Gastroesophageal sphincter (tissue), 4 donors: ENCODE measurements around the gene KBTBD8. TPM values are rescaled to one million over a fixed set of nuclear protein-coding genes. Genes with fewer than 3 reads are reported as not detected.

Source experiments
- ATAC-seq: fragments of 150-250 bp; one replicate; pipeline ENCODE4 v1.9.1; 2016; ENCODE audit warnings: mild to moderate bottlenecking, moderate library complexity
- H3K27ac ChIP-seq, 4 donors: fragments of 200-600 bp; sonication (generic) in 3 of 4; 1 replicate in 3 of 4; 2 replicates in 1 of 4; pipeline ENCODE4 v1.5.1; 2016 to 2019
- H3K27me3 ChIP-seq: fragments of 200-600 bp; sonication (generic); one replicate; pipeline ENCODE4 v1.5.1; 2019
- H3K36me3 ChIP-seq, 2 donors: fragments of 200-600 bp; sonication (generic); one replicate each; pipeline ENCODE4 v1.5.1; 2019; ENCODE audit warnings: control low read depth in 1 of 2
- H3K4me1 ChIP-seq, 3 donors: fragments of 200-600 bp; sonication (generic); 1 replicate in 2 of 3; 2 replicates in 1 of 3; pipeline ENCODE4 v1.5.1; 2016 to 2019; ENCODE audit warnings: control low read depth in 2 of 3
- H3K4me3 ChIP-seq, 2 donors: fragments of 200-600 bp; sonication (generic); one replicate each; pipeline ENCODE4 v1.5.1; 2019; ENCODE audit warnings: mild to moderate bottlenecking in 1 of 2, moderate library complexity in 1 of 2
- H3K9me3 ChIP-seq, 3 donors: fragments of 200-600 bp; sonication (generic); one replicate each; pipeline ENCODE4 v1.5.1; 2017 to 2019; ENCODE audit warnings: control low read depth in 2 of 3
- EP300 ChIP-seq: sonication (generic); formaldehyde crosslinking; IDR thresholded peaks from one replicate; pipeline ENCODE4 v1.6.1; 2017; ENCODE audit warnings: antibody characterized with exemption, mild to moderate bottlenecking
- POLR2A ChIP-seq, 2 donors: fragments of 450-650 bp; IDR thresholded peaks; one replicate each; pipeline ENCODE4 v1.6.1; 2017; ENCODE audit warnings: antibody characterized with exemption in 2 of 2, mild to moderate bottlenecking in 2 of 2, moderate library complexity in 1 of 2
- POLR2AphosphoS5 ChIP-seq: sonication (generic); formaldehyde crosslinking; IDR thresholded peaks from one replicate; pipeline ENCODE4 v1.6.1; 2017; ENCODE audit warnings: antibody characterized with exemption
- WGBS, 2 donors: methylation state at CpG; one replicate each; pipeline ENCODE4 v1.1.5; 2018; ENCODE audit warnings: low coverage in 1 of 2; 5-methylcytosine and 5-hydroxymethylcytosine counted together
- total RNA-seq, 4 donors: library from RNA; depleted of rRNA; stranded (reverse); fragments of >200 nt; gene quantifications; one replicate each; pipeline ENCODE4 v1.1.0, GENCODE V29; 2016
- TF ChIP-seq, protein P1 (sequence below), 4 experiments: fragments of 200-600 bp in 2 of 4; fragments of 450-650 bp in 2 of 4; sonication (generic) in 1 of 4; IDR thresholded peaks; one replicate each; pipeline ENCODE4 v1.5.1; 2017 to 2019; ENCODE audit warnings: antibody characterized with exemption in 4 of 4, mild to moderate bottlenecking in 2 of 4, moderate library complexity in 2 of 4

The KBTBD8 gene
- total RNA-seq, 4 donors from 2014 or later: 1.1 to 5.4 (median 3.2) TPM

DNA sequence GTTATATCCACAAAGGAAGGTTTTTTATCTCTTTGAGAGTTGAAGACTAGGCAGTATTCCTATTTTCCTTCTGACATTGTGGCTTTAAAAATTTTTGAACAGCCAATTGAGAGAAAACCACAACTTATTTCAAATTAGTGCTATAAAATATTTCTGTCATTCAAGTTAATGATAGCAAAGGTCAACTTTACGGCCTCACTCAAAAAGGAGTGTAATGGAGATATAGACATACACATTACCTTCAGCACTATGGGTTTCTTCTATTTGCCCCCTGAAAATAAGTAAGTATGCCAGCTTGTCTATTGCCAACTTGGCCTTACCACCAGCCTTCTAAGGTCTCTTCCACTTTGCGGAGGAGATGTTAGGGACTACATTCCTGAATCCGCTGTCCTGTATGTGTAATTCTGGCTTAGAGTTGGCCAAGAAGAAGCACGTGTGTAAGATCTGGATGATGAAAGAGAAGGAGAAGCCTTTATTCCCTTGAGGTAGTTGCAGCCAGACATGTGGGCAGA, 44.1 kb upstream of the KBTBD8 start:
- no peak for ATAC-seq
- 74 to 80% methylated on average over 4 of the region's 4 CpGs for WGBS, 2 donors
- Histone ChIP-seq H3K4me1 (no peaks in the 10 kb centered on the region), H3K36me3 (no peaks in the 10 kb centered on the region), H3K27me3 (peaks cover 4% of the 10 kb centered on the region), H3K27ac (no peak overlapping the region), H3K9me3 (no peaks in the 10 kb centered on the region), H3K4me3 (no peak overlapping the region)
- TF ChIP-seq, protein P1, sequence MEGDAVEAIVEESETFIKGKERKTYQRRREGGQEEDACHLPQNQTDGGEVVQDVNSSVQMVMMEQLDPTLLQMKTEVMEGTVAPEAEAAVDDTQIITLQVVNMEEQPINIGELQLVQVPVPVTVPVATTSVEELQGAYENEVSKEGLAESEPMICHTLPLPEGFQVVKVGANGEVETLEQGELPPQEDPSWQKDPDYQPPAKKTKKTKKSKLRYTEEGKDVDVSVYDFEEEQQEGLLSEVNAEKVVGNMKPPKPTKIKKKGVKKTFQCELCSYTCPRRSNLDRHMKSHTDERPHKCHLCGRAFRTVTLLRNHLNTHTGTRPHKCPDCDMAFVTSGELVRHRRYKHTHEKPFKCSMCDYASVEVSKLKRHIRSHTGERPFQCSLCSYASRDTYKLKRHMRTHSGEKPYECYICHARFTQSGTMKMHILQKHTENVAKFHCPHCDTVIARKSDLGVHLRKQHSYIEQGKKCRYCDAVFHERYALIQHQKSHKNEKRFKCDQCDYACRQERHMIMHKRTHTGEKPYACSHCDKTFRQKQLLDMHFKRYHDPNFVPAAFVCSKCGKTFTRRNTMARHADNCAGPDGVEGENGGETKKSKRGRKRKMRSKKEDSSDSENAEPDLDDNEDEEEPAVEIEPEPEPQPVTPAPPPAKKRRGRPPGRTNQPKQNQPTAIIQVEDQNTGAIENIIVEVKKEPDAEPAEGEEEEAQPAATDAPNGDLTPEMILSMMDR (IDR thresholded peaks at IDR 0.05): no peak
- TF ChIP-seq POLR2A (IDR thresholded peaks at IDR 0.05): no peak
- no peak for TF ChIP-seq EP300
- no peak for TF ChIP-seq POLR2AphosphoS5

DNA sequence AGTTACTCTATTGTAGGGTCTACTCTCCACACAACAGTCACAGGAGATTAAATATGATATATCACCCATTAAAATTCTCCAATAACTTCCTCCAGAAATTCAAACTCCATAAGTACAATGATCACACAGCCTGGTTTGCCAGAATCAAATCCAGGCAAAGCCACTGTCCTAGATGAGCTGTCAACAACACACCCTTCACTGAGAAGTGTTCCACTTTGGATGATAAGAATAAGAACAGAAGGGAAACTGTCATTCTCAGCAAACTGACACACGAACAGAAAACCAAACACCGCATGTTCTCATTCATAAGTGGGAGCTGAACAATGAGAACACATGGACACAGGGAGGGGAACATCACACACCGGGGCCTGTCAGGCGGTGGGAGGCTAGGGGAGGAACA, 41.4 kb upstream of the KBTBD8 start:
- no peaks in the 10 kb centered on the region for H3K4me1 ChIP-seq
- H3K4me3 ChIP-seq: no peak overlapping the region
- no peaks in the 10 kb centered on the region for H3K36me3 ChIP-seq
- no peak for TF ChIP-seq EP300
- 83 to 92% methylated on average over 2 to 4 of the region's 4 CpGs for WGBS, 2 donors
- no peaks in the 10 kb centered on the region for H3K9me3 ChIP-seq
- no peaks in the 10 kb centered on the region for H3K27me3 ChIP-seq
- no peak overlapping the region for H3K27ac ChIP-seq
- ATAC-seq: no peak

DNA sequence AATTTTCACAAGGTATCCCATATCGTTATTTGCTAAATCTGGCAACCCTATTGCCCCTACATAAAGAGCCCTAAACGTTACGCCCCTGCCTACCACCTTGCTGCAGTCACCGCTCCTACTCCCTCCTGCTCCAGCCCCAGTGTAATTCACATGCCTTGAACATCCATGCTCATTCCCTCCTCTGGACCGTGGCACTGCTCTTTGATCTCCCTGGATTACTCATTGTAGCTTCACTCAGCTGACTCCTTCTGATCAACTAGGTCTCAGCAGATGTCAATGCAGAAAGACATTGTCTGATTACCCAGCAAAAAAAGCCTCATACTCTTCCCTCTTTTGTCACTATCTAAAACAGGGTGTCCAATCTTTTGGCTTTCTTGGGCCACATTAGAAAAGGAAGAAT, 40.7 kb upstream of the KBTBD8 start:
- no peaks in the 10 kb centered on the region for H3K9me3 ChIP-seq
- no peaks in the 10 kb centered on the region for H3K4me1 ChIP-seq
- TF ChIP-seq, protein P1 (IDR thresholded peaks at IDR 0.05): no peak
- TF ChIP-seq EP300 (no peak), POLR2AphosphoS5 (no peak), POLR2A (IDR thresholded peaks at IDR 0.05) (no peak)
- H3K27ac ChIP-seq: no peak overlapping the region
- 73 to 87% methylated on average over 4 to 5 of the region's 5 CpGs for WGBS, 2 donors
- ATAC-seq: no peak
- H3K36me3 ChIP-seq: no peaks in the 10 kb centered on the region
- H3K4me3 ChIP-seq: no peak overlapping the region
- H3K27me3 ChIP-seq: no peaks in the 10 kb centered on the region

DNA sequence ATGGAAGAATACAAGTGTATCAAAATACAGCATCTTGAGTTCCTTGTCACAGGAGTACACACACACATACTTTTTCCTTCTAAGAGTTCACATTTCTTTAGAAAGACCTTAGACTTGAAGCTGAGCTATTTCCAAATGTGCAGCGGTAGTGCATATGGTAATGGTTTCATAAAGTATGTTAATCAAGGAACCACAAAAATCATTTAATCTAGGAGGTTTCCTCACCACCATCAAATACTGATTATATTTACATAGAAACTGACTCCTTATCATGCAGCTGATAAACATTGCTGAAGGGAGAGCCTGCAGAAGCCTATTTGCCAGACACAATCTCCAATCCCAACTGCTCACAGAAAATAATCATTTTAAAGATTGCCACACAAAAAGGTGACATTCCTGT, 40.0 kb upstream of the KBTBD8 start:
- no peak overlapping the region for H3K27ac ChIP-seq
- no peak for ATAC-seq
- WGBS, 2 donors: 79 to 100% methylated on average over 1 of the region's 1 CpG
- H3K4me3 ChIP-seq: no peak overlapping the region
- H3K27me3 ChIP-seq: no peaks in the 10 kb centered on the region
- no peaks in the 10 kb centered on the region for H3K9me3 ChIP-seq
- no peaks in the 10 kb centered on the region for H3K4me1 ChIP-seq
- TF ChIP-seq POLR2A (IDR thresholded peaks at IDR 0.05) (no peak), POLR2AphosphoS5 (no peak), EP300 (no peak)
- TF ChIP-seq, protein P1 (IDR thresholded peaks at IDR 0.05): no peak
- H3K36me3 ChIP-seq: no peaks in the 10 kb centered on the region

DNA sequence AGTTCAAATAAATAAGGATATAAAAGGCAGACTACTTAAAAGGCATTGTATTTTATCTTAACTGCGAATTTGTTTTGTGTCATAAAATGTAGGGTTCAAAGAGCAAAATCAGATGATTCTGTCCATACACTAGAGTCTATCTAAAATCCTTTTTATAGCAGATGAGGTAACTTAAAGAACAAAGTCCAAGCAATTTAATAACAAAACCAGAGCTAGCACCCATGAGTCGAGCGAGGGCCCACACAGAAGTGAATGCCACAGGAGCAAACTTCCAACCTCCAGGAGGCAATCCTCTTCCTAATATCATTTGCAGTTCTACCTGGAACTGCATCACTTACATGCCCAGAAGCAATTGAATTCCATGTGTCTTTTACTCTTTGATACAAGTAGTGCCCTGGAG, 35.4 kb upstream of the KBTBD8 start:
- no peaks in the 10 kb centered on the region for H3K9me3 ChIP-seq
- H3K27ac ChIP-seq: no peak overlapping the region
- TF ChIP-seq, protein P1 (IDR thresholded peaks at IDR 0.05): no peak
- no peak for TF ChIP-seq POLR2AphosphoS5
- no peak for TF ChIP-seq EP300
- TF ChIP-seq POLR2A (IDR thresholded peaks at IDR 0.05): no peak
- H3K4me1 ChIP-seq: no peaks in the 10 kb centered on the region
- no peak overlapping the region for H3K4me3 ChIP-seq
- 89 to 93% methylated on average over 3 of the region's 3 CpGs for WGBS, 2 donors
- H3K36me3 ChIP-seq: no peaks in the 10 kb centered on the region
- no peaks in the 10 kb centered on the region for H3K27me3 ChIP-seq
- no peak for ATAC-seq
